ENCODE data around the gene PRRT4.

DNA sequence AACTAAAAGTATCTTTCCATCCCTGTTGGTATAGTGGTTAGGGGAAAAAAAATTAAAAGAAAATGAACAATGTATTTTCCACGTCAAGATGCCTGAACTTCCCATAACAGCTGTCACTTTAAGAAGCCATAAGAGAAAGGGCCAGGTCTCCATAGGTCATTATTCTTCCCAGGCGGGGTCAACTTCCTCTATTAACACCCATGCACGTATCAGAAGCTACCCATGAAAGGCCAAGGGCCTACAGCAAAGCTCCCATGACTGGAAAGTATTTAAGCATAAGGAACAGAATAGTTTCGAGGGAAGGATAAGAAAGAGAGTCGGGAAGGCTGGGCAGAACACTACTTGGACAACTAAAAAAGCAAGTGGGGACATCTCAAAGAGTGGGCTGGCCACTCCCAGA, 57.8 kb downstream of the PRRT4 start:
- TF ChIP-seq, protein P1, sequence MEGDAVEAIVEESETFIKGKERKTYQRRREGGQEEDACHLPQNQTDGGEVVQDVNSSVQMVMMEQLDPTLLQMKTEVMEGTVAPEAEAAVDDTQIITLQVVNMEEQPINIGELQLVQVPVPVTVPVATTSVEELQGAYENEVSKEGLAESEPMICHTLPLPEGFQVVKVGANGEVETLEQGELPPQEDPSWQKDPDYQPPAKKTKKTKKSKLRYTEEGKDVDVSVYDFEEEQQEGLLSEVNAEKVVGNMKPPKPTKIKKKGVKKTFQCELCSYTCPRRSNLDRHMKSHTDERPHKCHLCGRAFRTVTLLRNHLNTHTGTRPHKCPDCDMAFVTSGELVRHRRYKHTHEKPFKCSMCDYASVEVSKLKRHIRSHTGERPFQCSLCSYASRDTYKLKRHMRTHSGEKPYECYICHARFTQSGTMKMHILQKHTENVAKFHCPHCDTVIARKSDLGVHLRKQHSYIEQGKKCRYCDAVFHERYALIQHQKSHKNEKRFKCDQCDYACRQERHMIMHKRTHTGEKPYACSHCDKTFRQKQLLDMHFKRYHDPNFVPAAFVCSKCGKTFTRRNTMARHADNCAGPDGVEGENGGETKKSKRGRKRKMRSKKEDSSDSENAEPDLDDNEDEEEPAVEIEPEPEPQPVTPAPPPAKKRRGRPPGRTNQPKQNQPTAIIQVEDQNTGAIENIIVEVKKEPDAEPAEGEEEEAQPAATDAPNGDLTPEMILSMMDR (conservative IDR thresholded peaks at IDR 0.05) = no peak
- no peak for TF ChIP-seq EZH2 (IDR thresholded peaks at IDR 0.05; ENCODE audit: low read depth)

Measured in PC-9 (cell line).